Choroid plexus epithelial cell (primary cell): ENCODE data around the gene HDAC3.

ENCODE experiments used
- DNase-seq: peaks from one replicate; pipeline ENCODE4 v3.0.0-alpha.2; 2010; ENCODE audit warnings: low read depth
- H3K4me3 ChIP-seq: 2 replicates; pipeline ENCODE4 v1.5.1; 2011; ENCODE audit warnings: low read depth, mild to moderate bottlenecking, control low read depth, low read length, moderate library complexity
- TF ChIP-seq, protein P1 (sequence below): conservative IDR thresholded peaks from 2 replicates; pipeline ENCODE4 v1.5.1; 2011; ENCODE audit warnings: low read depth, mild to moderate bottlenecking, control low read depth, inconsistent platforms, low read length, moderate library complexity

Gene HDAC3

GRCh38 chr5:141641634-141642267, 5.1 kb upstream of the HDAC3 start:
- H3K4me3 ChIP-seq, result no peak overlapping the region
- DNase-seq, result peak; percentile 85
- TF ChIP-seq, protein P1, sequence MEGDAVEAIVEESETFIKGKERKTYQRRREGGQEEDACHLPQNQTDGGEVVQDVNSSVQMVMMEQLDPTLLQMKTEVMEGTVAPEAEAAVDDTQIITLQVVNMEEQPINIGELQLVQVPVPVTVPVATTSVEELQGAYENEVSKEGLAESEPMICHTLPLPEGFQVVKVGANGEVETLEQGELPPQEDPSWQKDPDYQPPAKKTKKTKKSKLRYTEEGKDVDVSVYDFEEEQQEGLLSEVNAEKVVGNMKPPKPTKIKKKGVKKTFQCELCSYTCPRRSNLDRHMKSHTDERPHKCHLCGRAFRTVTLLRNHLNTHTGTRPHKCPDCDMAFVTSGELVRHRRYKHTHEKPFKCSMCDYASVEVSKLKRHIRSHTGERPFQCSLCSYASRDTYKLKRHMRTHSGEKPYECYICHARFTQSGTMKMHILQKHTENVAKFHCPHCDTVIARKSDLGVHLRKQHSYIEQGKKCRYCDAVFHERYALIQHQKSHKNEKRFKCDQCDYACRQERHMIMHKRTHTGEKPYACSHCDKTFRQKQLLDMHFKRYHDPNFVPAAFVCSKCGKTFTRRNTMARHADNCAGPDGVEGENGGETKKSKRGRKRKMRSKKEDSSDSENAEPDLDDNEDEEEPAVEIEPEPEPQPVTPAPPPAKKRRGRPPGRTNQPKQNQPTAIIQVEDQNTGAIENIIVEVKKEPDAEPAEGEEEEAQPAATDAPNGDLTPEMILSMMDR, result peak; percentile 59

DNA sequence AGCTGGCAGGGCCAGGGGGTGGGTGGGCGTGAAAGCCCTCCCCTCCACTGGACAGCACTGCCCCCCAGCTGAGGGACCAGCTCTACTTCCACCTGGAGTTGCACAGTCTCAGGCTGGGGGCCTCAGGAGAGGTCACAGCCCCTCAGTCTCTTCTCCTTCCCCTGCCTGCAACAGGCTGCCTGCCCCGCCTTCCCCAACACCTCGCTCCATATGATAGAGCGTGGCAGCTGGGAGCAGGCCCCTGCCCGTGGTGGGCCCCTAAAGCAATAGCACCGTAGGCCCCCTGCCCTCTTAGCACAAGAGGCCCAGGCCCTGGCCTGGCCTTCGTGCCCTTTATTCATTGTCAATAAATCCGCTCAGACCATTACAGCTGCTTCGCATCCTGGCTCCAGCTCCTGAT, 4.0 kb upstream of the HDAC3 start:
- TF ChIP-seq, protein P1, result no peak

GRCh38 chr5:141640051-141640415, 3.4 kb upstream of the HDAC3 start:
- TF ChIP-seq, protein P1, result no peak
- H3K4me3 ChIP-seq, result no peak overlapping the region
- no peak for DNase-seq

More for the DNA sequence above, 4.0 kb upstream of the HDAC3 start:
- no peak for DNase-seq
- no peak overlapping the region for H3K4me3 ChIP-seq

- TF ChIP-seq, protein P1, result no peak
- no peak overlapping the region for H3K4me3 ChIP-seq
- no peak for DNase-seq
Measured at GRCh38 chr5:141639357-141640050, 2.9 kb upstream of the HDAC3 start.

DNA sequence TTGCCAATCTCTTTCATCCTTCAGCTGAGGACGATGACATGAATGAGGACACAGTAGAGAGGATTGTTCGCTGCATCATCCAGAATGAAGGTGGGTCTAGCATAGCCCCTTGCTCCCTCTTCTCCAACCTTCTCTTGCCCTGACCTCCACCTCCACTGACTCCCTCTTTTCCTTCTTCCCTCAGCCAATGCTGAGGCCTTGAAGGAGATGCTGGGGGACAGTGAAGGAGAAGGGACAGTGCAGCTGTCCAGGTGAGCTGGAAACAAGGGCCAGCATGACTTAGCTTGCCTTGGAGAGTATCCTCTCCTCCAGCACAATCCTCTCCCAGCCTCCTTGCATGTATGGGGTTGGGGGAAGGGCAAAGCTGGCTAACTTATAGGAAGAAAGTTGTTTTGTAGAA, 2.1 kb upstream of the HDAC3 start:
- TF ChIP-seq, protein P1, result no peak
- no peak for DNase-seq
- no peak overlapping the region for H3K4me3 ChIP-seq

- TF ChIP-seq, protein P1, result peak; percentile 42
- peak; percentile 62 for DNase-seq
- H3K4me3 ChIP-seq, result peak overlapping the region; percentile 99
Measured at GRCh38 chr5:141637767-141638419, 1.2 kb upstream of the HDAC3 start.
